Mucosa of rectum (tissue), 2 donors: ENCODE data around the gene CYP21A2.
"Not testable (repeated sequence)": the region's sequence is repeated elsewhere in the genome, so short reads cannot be mapped to it uniquely, and the experiment has no call there.

Experiments
- H3K27ac ChIP-seq, 2 donors: one replicate each; pipeline ENCODE4 v1.7.0; 2013; ENCODE audit warnings: inconsistent platforms in 2 of 2, low read depth in 2 of 2, low read length in 2 of 2
- H3K27me3 ChIP-seq, 2 donors: one replicate each; pipeline ENCODE4 v1.7.0; 2013; ENCODE audit warnings: low read length in 2 of 2; ENCODE audit not compliant: control insufficient read depth in 2 of 2, insufficient read depth in 2 of 2
- H3K36me3 ChIP-seq, 2 donors: one replicate each; pipeline ENCODE4 v1.7.0; 2013; ENCODE audit warnings: low read length in 2 of 2; ENCODE audit not compliant: control insufficient read depth in 2 of 2, insufficient read depth in 2 of 2
- H3K4me1 ChIP-seq, 2 donors: one replicate each; pipeline ENCODE4 v1.7.0; 2013; ENCODE audit warnings: low read length in 2 of 2, mild to moderate bottlenecking in 1 of 2; ENCODE audit not compliant: control insufficient read depth in 2 of 2, insufficient read depth in 2 of 2
- H3K4me3 ChIP-seq, 2 donors: one replicate each; pipeline ENCODE4 v1.7.0; 2013; ENCODE audit warnings: low read length in 2 of 2
- H3K9ac ChIP-seq, 2 donors: one replicate each; pipeline ENCODE4 v1.7.0; 2013; ENCODE audit warnings: low read length in 2 of 2, low read depth in 1 of 2, mild to moderate bottlenecking in 1 of 2
- H3K9me3 ChIP-seq, 2 donors: one replicate each; pipeline ENCODE4 v1.7.0; 2013; ENCODE audit warnings: low read length in 2 of 2; ENCODE audit not compliant: control insufficient read depth in 2 of 2
- donor health status: healthy.
- donor health status: Normal muscosa, but diverticular disease.

The CYP21A2 gene

GRCh38 chr6:32053314-32053713, 15.1 kb downstream of the CYP21A2 start:
- not testable (repeated sequence) for H3K27me3 ChIP-seq, H3K9ac ChIP-seq, H3K36me3 ChIP-seq, H3K4me3 ChIP-seq, H3K27ac ChIP-seq, H3K4me1 ChIP-seq, H3K9me3 ChIP-seq

GRCh38 chr6:32055756-32056155, 17.5 kb downstream of the CYP21A2 start:
- not testable (repeated sequence) for H3K27ac ChIP-seq, H3K4me1 ChIP-seq, H3K9me3 ChIP-seq, H3K9ac ChIP-seq, H3K27me3 ChIP-seq, H3K36me3 ChIP-seq, H3K4me3 ChIP-seq

- H3K9me3 ChIP-seq, result no peaks in the 10 kb centered on the region
- no peaks in the 10 kb centered on the region for H3K27me3 ChIP-seq
- no peak overlapping the region for H3K9ac ChIP-seq
- peaks cover 0 to 6% of the 10 kb centered on the region in 2 donors for H3K36me3 ChIP-seq
- H3K4me3 ChIP-seq, result no peak overlapping the region
- no peaks in the 10 kb centered on the region for H3K4me1 ChIP-seq
- no peak overlapping the region for H3K27ac ChIP-seq
These were observed 18.0 kb downstream of the CYP21A2 start for GRCh38 chr6:32056254-32056653.

- no peaks in the 10 kb centered on the region for H3K27me3 ChIP-seq
- no peaks in the 10 kb centered on the region for H3K9me3 ChIP-seq
- H3K27ac ChIP-seq, result no peak overlapping the region
- H3K9ac ChIP-seq, result no peak overlapping the region
- no peaks in the 10 kb centered on the region for H3K4me1 ChIP-seq
- H3K36me3 ChIP-seq, result peaks cover 0 to 6% of the 10 kb centered on the region in 2 donors
- H3K4me3 ChIP-seq, result no peak overlapping the region
These were observed 19.8 kb downstream of the CYP21A2 start for GRCh38 chr6:32057966-32058365.

- Histone ChIP-seq H3K4me3 (no peak overlapping the region), H3K36me3 (peaks cover 0 to 6% of the 10 kb centered on the region in 2 donors), H3K27ac (no peak overlapping the region), H3K4me1 (no peaks in the 10 kb centered on the region), H3K27me3 (no peaks in the 10 kb centered on the region), H3K9me3 (no peaks in the 10 kb centered on the region), H3K9ac (no peak overlapping the region)
These were observed 20.3 kb downstream of the CYP21A2 start for GRCh38 chr6:32058511-32058963.

GRCh38 chr6:32060966-32061655, 22.9 kb downstream of the CYP21A2 start:
- Histone ChIP-seq H3K27me3 (no peaks in the 10 kb centered on the region), H3K9me3 (no peaks in the 10 kb centered on the region), H3K27ac (no peak overlapping the region), H3K9ac (no peak overlapping the region), H3K4me1 (no peaks in the 10 kb centered on the region), H3K4me3 (no peak overlapping the region), H3K36me3 (peaks cover 0 to 6% of the 10 kb centered on the region in 2 donors)

GRCh38 chr6:32064706-32065105, 26.5 kb downstream of the CYP21A2 start:
- Histone ChIP-seq H3K4me3 (no peak overlapping the region), H3K36me3 (no peaks in the 10 kb centered on the region), H3K4me1 (no peaks in the 10 kb centered on the region), H3K27me3 (no peaks in the 10 kb centered on the region), H3K9ac (no peak overlapping the region), H3K27ac (no peak overlapping the region), H3K9me3 (no peaks in the 10 kb centered on the region)

- not testable (repeated sequence) for H3K36me3 ChIP-seq, H3K27ac ChIP-seq, H3K4me1 ChIP-seq, H3K9ac ChIP-seq, H3K27me3 ChIP-seq, H3K9me3 ChIP-seq, H3K4me3 ChIP-seq
These were observed 29.3 kb downstream of the CYP21A2 start for GRCh38 chr6:32067521-32067920.

- H3K27ac ChIP-seq, H3K27me3 ChIP-seq, H3K4me3 ChIP-seq, H3K9me3 ChIP-seq, H3K9ac ChIP-seq, H3K36me3 ChIP-seq, H3K4me1 ChIP-seq: not testable (repeated sequence)
These were observed 30.1 kb downstream of the CYP21A2 start for GRCh38 chr6:32068315-32068714.

- no peaks in the 10 kb centered on the region for H3K9me3 ChIP-seq
- H3K4me3 ChIP-seq, result no peak overlapping the region
- H3K9ac ChIP-seq, result no peak overlapping the region
- H3K36me3 ChIP-seq, result no peaks in the 10 kb centered on the region
- H3K27ac ChIP-seq, result no peak overlapping the region
- no peaks in the 10 kb centered on the region for H3K4me1 ChIP-seq
- no peaks in the 10 kb centered on the region for H3K27me3 ChIP-seq
These were observed 30.7 kb downstream of the CYP21A2 start for GRCh38 chr6:32068867-32069266.

GRCh38 chr6:32069460-32069859, 31.2 kb downstream of the CYP21A2 start:
- Histone ChIP-seq H3K27me3 (no peaks in the 10 kb centered on the region), H3K27ac (no peak overlapping the region), H3K4me1 (no peaks in the 10 kb centered on the region), H3K36me3 (no peaks in the 10 kb centered on the region), H3K9ac (no peak overlapping the region), H3K4me3 (no peak overlapping the region), H3K9me3 (no peaks in the 10 kb centered on the region)
